ENCODE data around the gene NCR2. TPM values are rescaled to one million over a fixed set of nuclear protein-coding genes. Genes with fewer than 3 reads are reported as not detected.

The NCR2 gene
- total and polyA plus RNA-seq, 7 donors: not detected

Other genes starting within 250 kb of the NCR2 start
- gene TREML1, start 181.3 kb upstream of the NCR2 start, total RNA-seq: under 1 TPM in 1 of 4 donors, not detected in 3; 0.39 TPM
- gene TREML1, start 181.3 kb upstream of the NCR2 start, polyA plus RNA-seq: under 1 TPM in 1 of 3 donors, not detected in 2; 0.04 TPM
- under 1 TPM in 3 of 4 donors, not detected in 1; 0.42 to 0.73 (median 0.49) TPM for gene TREM2, start 172.5 kb upstream of the NCR2 start, total RNA-seq
- under 1 TPM; 0.12 to 0.38 (median 0.17) TPM for gene TREM2, start 172.5 kb upstream of the NCR2 start, polyA plus RNA-seq
- under 1 TPM; 0.06 to 0.20 (median 0.10) TPM for gene TREML2, start 134.5 kb upstream of the NCR2 start, total RNA-seq
- under 1 TPM in 1 of 3 donors, not detected in 2; 0.01 TPM for gene TREML2, start 134.5 kb upstream of the NCR2 start, polyA plus RNA-seq
- not detected for gene TREML4, start 107.3 kb upstream of the NCR2 start, total RNA-seq
- under 1 TPM in 1 of 3 donors, not detected in 2; 0.01 TPM for gene TREML4, start 107.3 kb upstream of the NCR2 start, polyA plus RNA-seq
- 1 to 10 TPM in 1 of 4 donors, under 1 TPM in 3; 0.54 to 3.0 (median 0.65) TPM for gene TREM1, start 48.9 kb upstream of the NCR2 start, total RNA-seq
- 1 to 10 TPM in 1 of 3 donors, under 1 TPM in 2; 0.21 to 4.0 (median 0.26) TPM for gene TREM1, start 48.9 kb upstream of the NCR2 start, polyA plus RNA-seq
- gene FOXP4, start 210.8 kb downstream of the NCR2 start, total RNA-seq: 10 to 100 TPM in 2 of 4 donors, 1 to 10 TPM in 2; 6.4 to 12.2 (median 9.9) TPM
- gene FOXP4, start 210.8 kb downstream of the NCR2 start, polyA plus RNA-seq: 1 to 10 TPM; 4.6 to 7.5 (median 5.9) TPM